K562 (cell line): ENCODE results near the gene ZNF761. TPM values are rescaled to one million over a fixed set of nuclear protein-coding genes. Genes with fewer than 3 reads are reported as not detected.
A peak's percentile ranks its signal among the peaks of the same experiment; 100 is the strongest.

Experiments
- DMBX1 ChIP-seq: fragments of 250-450 bp; sonication (Bioruptor Pico); IDR thresholded peaks from 2 replicates; pipeline ENCODE4 v1.8.0; 2022; ENCODE audit warnings: inconsistent platforms, mild to moderate bottlenecking, moderate library complexity, borderline replicate concordance
- ESRRB ChIP-seq: fragments of 250-450 bp; sonication (Bioruptor Pico); IDR thresholded peaks from 2 replicates; pipeline ENCODE4 v1.5.0; 2020; ENCODE audit warnings: mild to moderate bottlenecking, moderate library complexity, borderline replicate concordance
- NCOA1 ChIP-seq: fragments of 450-650 bp; IDR thresholded peaks from 2 replicates; pipeline ENCODE4 v1.6.1; 2016; ENCODE audit warnings: low read depth
- PHF21A ChIP-seq: fragments of 450-650 bp; IDR thresholded peaks from 2 replicates; pipeline ENCODE4 v1.6.1; 2017; ENCODE audit warnings: low read depth, borderline replicate concordance
- ZC3H4 ChIP-seq: sonication (generic); formaldehyde crosslinking; IDR thresholded peaks from 2 replicates; pipeline ENCODE4 v1.9.0; 2021; ENCODE audit warnings: missing genetic modification reagents, borderline replicate concordance
- ZNF766 ChIP-seq: fragments of 200-800 bp; sonication (Bioruptor generic); conservative IDR thresholded peaks from 2 replicates; pipeline ENCODE4 v1.6.1; 2016; ENCODE audit warnings: missing genetic modification characterization, missing compliant biosample characterization
- polyA plus RNA-seq, 8 experiments: library from polyadenylated mRNA; depleted of rRNA in 4 of 8; stranded (reverse) in 5 of 8; unstranded in 3 of 8; fragments of >200 nt; fragmentation: Nextera tagmentation in 2 of 8; fragmentation: Illumina TruSeq in 1 of 8; extraction: Ambion mirVana in 2 of 8; extraction: Trizol in 1 of 8; gene quantifications; 2 replicates each; pipeline versions ENCODE4 v1.2.1 to v1.2.3, GENCODE V29; 2011 to 2014; ENCODE audit warnings: inconsistent platforms in 1 of 8, missing spikeins in 1 of 8
- total RNA-seq, 7 experiments: library from RNA; depleted of rRNA in 6 of 7; stranded (reverse); fragments of >200 nt in 6 of 7; fragmentation: Illumina TruSeq in 2 of 7; extraction: Trizol in 2 of 7; gene quantifications; 2 replicates each; pipeline versions ENCODE4 v1.2.1 to v1.2.3, GENCODE V29; 2011 to 2021; ENCODE audit warnings: low replicate concordance in 1 of 7
- TF ChIP-seq, protein P1 (sequence below), 2 experiments: fragments of 450-650 bp in 1 of 2; sonication (generic) in 1 of 2; formaldehyde crosslinking in 1 of 2; IDR thresholded peaks in 1 of 2; conservative IDR thresholded peaks in 1 of 2; 2 replicates each; pipeline versions ENCODE4 v1.6.1 to v1.8.1; 2016 to 2023; ENCODE audit warnings: mild to moderate bottlenecking in 2 of 2, moderate library complexity in 2 of 2, inconsistent platforms in 1 of 2, missing genetic modification reagents in 1 of 2
- TF ChIP-seq, protein P2 (sequence below): fragments of 250-450 bp; sonication (Bioruptor Pico); IDR thresholded peaks from 2 replicates; pipeline ENCODE4 v1.8.0; 2021; ENCODE audit warnings: borderline replicate concordance, mild to moderate bottlenecking, moderate library complexity; ENCODE audit not compliant: poor library complexity, severe bottlenecking
- TF ChIP-seq, protein P3 (sequence below), 2 experiments: fragments of 450-650 bp; conservative IDR thresholded peaks; 2 replicates each; pipeline ENCODE4 v1.6.1; 2017; ENCODE audit warnings: mild to moderate bottlenecking in 2 of 2, moderate library complexity in 2 of 2
- TF ChIP-seq, protein P4 (sequence below): sonication (generic); formaldehyde crosslinking; IDR thresholded peaks from 2 replicates; pipeline ENCODE4 v1.8.1; 2023; ENCODE audit warnings: missing genetic modification reagents, mild to moderate bottlenecking, borderline replicate concordance
- TF ChIP-seq, protein P5 (sequence below), 2 experiments: IDR thresholded peaks; 2 replicates each; pipeline ENCODE4 v1.6.1; 2011; ENCODE audit warnings: borderline replicate concordance in 1 of 2, control low read depth in 1 of 2, low read depth in 1 of 2, low read length in 1 of 2, mild to moderate bottlenecking in 1 of 2, mixed read lengths in 1 of 2, moderate library complexity in 1 of 2; ENCODE audit not compliant: insufficient read depth in 1 of 2, insufficient read length in 1 of 2, poor library complexity in 1 of 2, severe bottlenecking in 1 of 2; ENCODE audit errors: extremely low read depth in 1 of 2
- TF ChIP-seq, protein P6 (sequence below): fragments of 450-650 bp; IDR thresholded peaks from 2 replicates; pipeline ENCODE4 v1.6.1; 2014; ENCODE audit warnings: low read depth, mild to moderate bottlenecking, moderate library complexity, borderline replicate concordance

ZNF761 gene
- total and polyA plus RNA-seq, 9 of the 15 experiments (the other 6 are each of a cell fraction or from before 2014, with no cell fraction given), result 10.3 to 30.2 (median 17.0) TPM

DNA sequence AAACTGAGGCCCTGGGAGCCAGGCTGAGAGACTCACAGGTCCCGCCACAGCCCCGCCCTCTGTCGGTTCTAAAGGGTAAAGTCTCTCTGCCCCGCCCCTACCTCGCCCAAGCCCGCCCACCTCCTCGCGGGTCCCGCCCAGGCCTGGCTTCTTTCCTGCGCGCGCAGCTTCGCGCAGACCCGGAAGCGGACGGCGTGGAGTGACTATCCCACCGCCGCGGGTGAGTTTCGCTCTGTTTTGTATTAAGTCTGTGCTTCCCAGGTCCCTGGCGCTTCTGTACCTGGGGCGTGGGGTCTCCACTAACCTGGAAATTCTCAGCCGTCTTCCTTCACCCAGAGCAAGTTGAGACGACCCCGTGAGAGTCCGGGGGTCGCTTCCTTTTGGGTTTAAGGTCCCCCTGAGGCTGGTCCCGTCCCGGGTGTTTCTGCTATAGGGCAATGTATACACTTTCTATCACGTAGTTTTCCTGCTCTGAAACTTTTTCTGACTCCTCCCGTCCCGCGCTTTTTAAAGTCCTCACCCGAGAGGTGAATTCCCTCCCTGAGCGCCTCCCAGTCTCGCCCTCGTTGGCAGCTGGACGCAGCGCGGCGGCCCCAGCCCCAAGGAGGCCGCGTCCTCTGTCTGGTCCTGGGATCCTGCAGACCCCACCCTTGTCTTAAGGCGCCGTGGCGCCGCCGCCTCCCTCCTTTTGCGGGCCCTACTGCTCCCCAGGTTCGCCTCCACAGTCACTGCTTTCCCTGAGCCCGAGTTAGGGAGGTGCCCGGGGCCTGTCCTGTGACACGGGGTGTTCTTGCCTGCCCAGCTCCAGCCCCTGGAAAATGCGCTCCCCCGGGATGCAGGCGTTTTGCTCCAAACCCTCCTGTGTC is 36.6 kb upstream of the ZNF761 start, which contains the start of gene ZNF765 (continued):
- TF ChIP-seq, protein P1, sequence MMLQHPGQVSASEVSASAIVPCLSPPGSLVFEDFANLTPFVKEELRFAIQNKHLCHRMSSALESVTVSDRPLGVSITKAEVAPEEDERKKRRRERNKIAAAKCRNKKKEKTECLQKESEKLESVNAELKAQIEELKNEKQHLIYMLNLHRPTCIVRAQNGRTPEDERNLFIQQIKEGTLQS (IDR thresholded peaks at IDR 0.05), result no peak
- TF ChIP-seq, protein P1 (CRISPR knock-in tag; conservative IDR thresholded peaks at IDR 0.05), result no peak
- TF ChIP-seq, protein P2, sequence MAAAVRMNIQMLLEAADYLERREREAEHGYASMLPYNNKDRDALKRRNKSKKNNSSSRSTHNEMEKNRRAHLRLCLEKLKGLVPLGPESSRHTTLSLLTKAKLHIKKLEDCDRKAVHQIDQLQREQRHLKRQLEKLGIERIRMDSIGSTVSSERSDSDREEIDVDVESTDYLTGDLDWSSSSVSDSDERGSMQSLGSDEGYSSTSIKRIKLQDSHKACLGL (CRISPR knock-in tag), result no peak
- TF ChIP-seq, protein P3, sequence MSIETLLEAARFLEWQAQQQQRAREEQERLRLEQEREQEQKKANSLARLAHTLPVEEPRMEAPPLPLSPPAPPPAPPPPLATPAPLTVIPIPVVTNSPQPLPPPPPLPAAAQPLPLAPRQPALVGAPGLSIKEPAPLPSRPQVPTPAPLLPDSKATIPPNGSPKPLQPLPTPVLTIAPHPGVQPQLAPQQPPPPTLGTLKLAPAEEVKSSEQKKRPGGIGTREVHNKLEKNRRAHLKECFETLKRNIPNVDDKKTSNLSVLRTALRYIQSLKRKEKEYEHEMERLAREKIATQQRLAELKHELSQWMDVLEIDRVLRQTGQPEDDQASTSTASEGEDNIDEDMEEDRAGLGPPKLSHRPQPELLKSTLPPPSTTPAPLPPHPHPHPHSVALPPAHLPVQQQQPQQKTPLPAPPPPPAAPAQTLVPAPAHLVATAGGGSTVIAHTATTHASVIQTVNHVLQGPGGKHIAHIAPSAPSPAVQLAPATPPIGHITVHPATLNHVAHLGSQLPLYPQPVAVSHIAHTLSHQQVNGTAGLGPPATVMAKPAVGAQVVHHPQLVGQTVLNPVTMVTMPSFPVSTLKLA (conservative IDR thresholded peaks at IDR 0.05), result peak; percentile 59 to 76
- TF ChIP-seq ZNF766 (CRISPR knock-in tag) (no peak), NCOA1 (no peak), ZC3H4 (CRISPR knock-in tag) (no peak), ESRRB (CRISPR knock-in tag) (no peak), DMBX1 (CRISPR knock-in tag) (no peak), PHF21A (no peak)
- TF ChIP-seq, protein P4, sequence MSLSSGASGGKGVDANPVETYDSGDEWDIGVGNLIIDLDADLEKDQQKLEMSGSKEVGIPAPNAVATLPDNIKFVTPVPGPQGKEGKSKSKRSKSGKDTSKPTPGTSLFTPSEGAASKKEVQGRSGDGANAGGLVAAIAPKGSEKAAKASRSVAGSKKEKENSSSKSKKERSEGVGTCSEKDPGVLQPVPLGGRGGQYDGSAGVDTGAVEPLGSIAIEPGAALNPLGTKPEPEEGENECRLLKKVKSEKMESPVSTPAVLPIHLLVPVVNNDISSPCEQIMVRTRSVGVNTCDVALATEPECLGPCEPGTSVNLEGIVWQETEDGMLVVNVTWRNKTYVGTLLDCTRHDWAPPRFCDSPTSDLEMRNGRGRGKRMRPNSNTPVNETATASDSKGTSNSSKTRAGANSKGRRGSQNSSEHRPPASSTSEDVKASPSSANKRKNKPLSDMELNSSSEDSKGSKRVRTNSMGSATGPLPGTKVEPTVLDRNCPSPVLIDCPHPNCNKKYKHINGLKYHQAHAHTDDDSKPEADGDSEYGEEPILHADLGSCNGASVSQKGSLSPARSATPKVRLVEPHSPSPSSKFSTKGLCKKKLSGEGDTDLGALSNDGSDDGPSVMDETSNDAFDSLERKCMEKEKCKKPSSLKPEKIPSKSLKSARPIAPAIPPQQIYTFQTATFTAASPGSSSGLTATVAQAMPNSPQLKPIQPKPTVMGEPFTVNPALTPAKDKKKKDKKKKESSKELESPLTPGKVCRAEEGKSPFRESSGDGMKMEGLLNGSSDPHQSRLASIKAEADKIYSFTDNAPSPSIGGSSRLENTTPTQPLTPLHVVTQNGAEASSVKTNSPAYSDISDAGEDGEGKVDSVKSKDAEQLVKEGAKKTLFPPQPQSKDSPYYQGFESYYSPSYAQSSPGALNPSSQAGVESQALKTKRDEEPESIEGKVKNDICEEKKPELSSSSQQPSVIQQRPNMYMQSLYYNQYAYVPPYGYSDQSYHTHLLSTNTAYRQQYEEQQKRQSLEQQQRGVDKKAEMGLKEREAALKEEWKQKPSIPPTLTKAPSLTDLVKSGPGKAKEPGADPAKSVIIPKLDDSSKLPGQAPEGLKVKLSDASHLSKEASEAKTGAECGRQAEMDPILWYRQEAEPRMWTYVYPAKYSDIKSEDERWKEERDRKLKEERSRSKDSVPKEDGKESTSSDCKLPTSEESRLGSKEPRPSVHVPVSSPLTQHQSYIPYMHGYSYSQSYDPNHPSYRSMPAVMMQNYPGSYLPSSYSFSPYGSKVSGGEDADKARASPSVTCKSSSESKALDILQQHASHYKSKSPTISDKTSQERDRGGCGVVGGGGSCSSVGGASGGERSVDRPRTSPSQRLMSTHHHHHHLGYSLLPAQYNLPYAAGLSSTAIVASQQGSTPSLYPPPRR, result no peak
- TF ChIP-seq, protein P5, sequence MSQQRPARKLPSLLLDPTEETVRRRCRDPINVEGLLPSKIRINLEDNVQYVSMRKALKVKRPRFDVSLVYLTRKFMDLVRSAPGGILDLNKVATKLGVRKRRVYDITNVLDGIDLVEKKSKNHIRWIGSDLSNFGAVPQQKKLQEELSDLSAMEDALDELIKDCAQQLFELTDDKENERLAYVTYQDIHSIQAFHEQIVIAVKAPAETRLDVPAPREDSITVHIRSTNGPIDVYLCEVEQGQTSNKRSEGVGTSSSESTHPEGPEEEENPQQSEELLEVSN (IDR thresholded peaks at IDR 0.05; ENCODE audit: borderline replicate concordance in 1 of 2, extremely low read depth in 1 of 2, insufficient read depth in 1 of 2, insufficient read length in 1 of 2, low read depth in 1 of 2, low read length in 1 of 2, poor library complexity in 1 of 2, severe bottlenecking in 1 of 2), result peak in 1 of 2 experiments; percentile 73
- TF ChIP-seq, protein P6, sequence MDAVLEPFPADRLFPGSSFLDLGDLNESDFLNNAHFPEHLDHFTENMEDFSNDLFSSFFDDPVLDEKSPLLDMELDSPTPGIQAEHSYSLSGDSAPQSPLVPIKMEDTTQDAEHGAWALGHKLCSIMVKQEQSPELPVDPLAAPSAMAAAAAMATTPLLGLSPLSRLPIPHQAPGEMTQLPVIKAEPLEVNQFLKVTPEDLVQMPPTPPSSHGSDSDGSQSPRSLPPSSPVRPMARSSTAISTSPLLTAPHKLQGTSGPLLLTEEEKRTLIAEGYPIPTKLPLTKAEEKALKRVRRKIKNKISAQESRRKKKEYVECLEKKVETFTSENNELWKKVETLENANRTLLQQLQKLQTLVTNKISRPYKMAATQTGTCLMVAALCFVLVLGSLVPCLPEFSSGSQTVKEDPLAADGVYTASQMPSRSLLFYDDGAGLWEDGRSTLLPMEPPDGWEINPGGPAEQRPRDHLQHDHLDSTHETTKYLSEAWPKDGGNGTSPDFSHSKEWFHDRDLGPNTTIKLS, result no peak
